Putamen (tissue), 1 donor: ENCODE results near the gene PEPD.
A peak's percentile ranks its signal among the peaks of the same experiment; 100 is the strongest.

Experiments
- DNase-seq: peaks from one replicate; pipeline ENCODE4 v3.0.0-alpha.2; 2016; ENCODE audit warnings: low spot score

The PEPD gene

GRCh38 chr19:33438987-33439781, 82.4 kb downstream of the PEPD start:
- DNase-seq: no peak

- peak; percentile 17 for DNase-seq
Observed at GRCh38 chr19:33437821-33438671, 83.5 kb downstream of the PEPD start.

GRCh38 chr19:33437393-33437820, 84.2 kb downstream of the PEPD start:
- no peak for DNase-seq

GRCh38 chr19:33436360-33437345, 84.9 kb downstream of the PEPD start:
- no peak for DNase-seq

GRCh38 chr19:33435706-33436359, 85.8 kb downstream of the PEPD start:
- no peak for DNase-seq

GRCh38 chr19:33434886-33435705, 86.5 kb downstream of the PEPD start:
- DNase-seq: no peak

- DNase-seq: no peak
Observed at GRCh38 chr19:33434069-33434885, 87.3 kb downstream of the PEPD start.

GRCh38 chr19:33432446-33433170, 89.0 kb downstream of the PEPD start:
- no peak for DNase-seq

GRCh38 chr19:33432015-33432414, 89.6 kb downstream of the PEPD start:
- no peak for DNase-seq

- peak; percentile 49 for DNase-seq
Observed at GRCh38 chr19:33430674-33431277, 90.8 kb downstream of the PEPD start.

GRCh38 chr19:33429891-33430673, 91.5 kb downstream of the PEPD start:
- no peak for DNase-seq

GRCh38 chr19:33428627-33429125, 92.9 kb downstream of the PEPD start:
- no peak for DNase-seq

- DNase-seq: no peak
Observed at GRCh38 chr19:33427801-33428626, 93.6 kb downstream of the PEPD start.

GRCh38 chr19:33426621-33427361, 94.8 kb downstream of the PEPD start:
- no peak for DNase-seq

GRCh38 chr19:33424181-33424580, 97.4 kb downstream of the PEPD start:
- DNase-seq: no peak
